HG02588 (cell line): ENCODE data around the gene STK24.
"Not testable (repeated sequence)": the region's sequence is repeated elsewhere in the genome, so short reads cannot be mapped to it uniquely, and the experiment has no call there.

Source experiments
- ATAC-seq: cut with Tn5 transposase; IDR thresholded peaks from one replicate; pipeline ENCODE4 v1.9.1; 2021; ENCODE audit warnings: mild to moderate bottlenecking, moderate library complexity; ENCODE audit not compliant: unreplicated experiment

Gene STK24

DNA sequence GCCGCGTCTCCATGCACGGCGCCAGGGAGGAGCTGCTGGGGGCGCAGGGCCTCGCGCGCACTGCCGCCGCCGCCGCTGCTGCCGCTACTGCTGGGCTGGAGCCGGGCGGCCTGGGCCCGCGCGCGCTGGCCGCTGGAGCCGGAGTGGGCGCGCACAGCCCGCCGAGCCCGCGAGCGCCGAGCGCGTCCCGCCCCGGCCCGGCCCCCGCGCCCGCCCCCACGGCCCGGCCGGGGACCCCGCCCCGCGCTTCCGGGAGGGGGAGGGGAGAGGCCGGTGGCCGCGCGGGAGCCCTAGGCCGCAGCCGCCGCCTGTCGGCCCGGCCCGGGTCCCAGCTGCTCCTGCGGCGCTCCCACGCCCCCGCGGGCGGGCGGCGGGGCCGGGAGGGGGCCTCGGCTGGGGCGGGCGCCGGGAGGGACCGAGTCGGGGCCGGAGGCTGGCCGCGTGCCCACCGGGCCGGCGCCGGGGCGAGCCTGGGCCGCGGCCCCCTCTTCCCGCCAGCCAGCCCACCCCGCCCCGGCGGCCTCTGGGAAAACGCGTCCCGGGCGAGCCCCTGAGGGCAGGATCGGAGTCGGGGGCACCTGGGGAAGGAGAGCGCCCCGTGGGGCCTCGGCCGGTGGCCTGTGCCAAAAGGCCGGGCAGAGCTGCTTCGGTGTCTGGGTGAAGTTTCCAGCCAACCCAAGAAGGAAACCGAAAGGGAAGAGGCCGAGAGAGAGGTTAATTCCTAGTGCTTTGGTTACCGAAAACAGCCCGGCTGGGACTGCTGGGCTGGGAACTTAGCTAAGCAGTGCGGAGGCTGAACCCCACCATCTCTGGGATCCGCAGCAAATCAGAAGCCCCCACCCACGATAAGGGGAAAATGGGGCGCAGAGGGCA is at the start of gene STK24:
STK24 (minus strand) TSS at position 145 of the 873 bp plus-strand sequence. CDS start 321 bp downstream, outside the sequence.
- peak; percentile 62 for ATAC-seq

DNA sequence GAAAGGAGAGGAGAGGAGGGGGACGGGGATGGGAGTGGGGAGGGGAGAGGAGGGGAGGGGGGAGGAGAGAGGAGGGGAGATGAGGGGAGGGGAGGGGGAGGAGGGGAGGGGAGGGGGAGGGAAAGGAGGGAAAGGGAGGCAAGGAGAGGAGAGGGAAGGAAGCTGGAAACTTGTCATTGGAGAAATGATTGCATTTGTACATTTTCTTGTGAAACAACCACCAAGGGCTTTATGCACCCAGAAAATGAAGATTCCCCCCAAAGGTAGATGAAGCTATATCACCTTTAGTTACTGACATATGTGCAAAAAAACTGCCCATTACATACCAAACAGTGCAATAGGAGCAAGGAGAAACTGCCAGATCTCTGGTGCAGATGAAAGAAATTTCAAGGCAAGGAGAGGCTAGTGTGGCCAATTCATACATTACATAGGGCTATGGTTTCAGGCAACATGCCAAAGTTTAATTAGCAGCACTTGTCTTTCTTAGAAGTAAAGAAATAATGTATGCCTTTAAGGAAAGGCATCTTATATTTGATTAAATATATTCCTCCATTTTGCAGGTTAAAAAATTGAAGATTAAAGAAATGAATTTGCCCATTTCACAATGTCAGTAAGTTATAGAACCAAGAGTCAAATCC is 49.5 kb upstream of the STK24 start:
- no peak for ATAC-seq

DNA sequence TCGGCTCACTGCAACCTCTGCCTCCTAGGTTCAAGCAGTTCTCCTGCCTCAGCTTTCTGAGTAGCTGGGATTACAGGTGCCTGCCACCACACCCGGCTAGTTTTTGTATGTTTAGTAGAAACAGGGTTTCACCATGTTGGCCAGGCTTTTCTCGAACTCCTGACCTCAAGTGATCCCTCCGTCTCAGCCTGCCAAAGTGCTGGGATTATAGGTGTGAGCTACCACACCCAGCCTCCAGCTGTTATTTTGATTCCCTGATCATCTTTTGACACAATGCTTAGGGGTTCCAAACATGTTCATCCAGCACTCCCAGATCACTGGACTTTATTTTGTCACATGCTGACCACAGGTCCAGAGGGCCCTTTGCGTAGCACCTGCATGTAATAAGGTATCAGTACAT is 47.7 kb upstream of the STK24 start:
- not testable (repeated sequence) for ATAC-seq

DNA sequence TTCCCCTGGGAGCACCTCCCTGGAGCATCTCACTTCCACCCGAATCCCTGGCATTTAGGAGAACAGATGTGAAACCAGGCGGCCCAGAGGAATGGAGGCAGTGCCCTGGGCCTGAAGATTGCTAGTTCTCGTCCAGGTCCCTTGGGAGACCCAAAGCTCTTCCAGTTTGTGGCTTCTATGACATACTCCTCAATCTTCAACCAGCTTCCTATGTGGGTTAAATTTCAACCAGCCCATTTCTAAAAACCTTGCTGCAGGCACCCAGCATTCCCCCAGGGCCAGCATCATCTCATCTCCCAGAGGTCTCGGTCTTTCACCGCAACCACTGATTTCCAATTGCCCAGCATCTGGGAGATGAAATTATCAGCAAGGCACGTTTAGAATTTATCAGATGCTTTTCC is 46.0 kb upstream of the STK24 start:
- ATAC-seq, result no peak

DNA sequence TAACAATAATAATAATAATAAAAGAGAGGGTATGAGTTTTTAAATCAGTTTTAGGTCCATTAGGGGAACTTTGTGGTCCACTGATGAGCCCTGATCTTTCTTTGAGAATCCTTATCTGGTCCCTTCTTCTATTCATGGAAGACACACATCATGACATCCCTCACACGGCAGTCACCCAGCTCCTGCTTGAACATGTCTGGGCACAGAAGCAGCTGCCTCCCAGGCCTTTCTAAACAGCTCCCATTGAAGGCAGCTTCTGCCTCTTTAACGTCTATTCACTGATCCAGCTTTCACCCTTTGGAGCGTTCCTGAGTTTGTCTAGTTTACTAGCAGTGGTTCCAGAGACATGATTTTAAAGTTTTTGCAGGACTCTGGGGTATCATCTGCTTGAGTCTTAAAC is 42.6 kb upstream of the STK24 start:
- ATAC-seq, result no peak

DNA sequence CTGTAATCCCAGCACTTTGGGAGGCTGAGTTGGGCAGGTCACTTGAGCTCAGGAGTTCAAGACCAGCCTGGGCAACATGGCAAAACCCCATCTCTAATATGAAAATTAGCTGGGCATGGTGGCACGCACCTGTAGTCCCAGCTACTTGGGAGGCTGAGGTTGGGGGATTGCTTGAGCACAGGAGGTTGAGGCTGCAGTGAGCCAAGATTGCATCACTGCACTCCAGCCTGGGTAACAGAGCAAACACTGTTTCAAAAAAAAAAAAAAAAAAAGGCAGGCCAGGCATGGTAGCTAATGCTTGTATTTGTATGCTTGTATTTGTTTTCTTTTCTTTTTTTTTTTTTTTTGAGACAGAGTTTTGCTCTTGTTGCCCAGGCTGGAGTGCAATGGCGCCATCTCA is 38.7 kb upstream of the STK24 start:
- ATAC-seq, result not testable (repeated sequence)

DNA sequence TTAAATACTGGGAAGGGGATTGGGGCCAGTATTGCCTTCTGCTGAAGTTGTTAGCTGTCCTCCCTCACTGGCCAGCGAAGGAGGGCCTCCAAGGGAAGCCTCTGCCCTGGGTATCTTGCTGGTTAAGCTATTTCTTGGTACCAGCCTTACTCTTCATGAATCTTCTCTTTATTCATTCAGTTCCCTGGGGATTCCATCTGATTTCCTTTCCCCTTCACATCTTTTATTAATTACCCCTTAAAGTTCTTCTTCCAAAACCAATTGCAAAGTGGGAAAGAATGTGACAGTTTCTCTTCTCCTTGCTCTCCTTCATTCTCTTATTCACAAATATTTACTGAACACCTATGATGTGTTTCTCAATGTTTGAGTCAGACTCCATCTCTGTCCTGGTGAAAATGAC is 36.7 kb upstream of the STK24 start:
- no peak for ATAC-seq

DNA sequence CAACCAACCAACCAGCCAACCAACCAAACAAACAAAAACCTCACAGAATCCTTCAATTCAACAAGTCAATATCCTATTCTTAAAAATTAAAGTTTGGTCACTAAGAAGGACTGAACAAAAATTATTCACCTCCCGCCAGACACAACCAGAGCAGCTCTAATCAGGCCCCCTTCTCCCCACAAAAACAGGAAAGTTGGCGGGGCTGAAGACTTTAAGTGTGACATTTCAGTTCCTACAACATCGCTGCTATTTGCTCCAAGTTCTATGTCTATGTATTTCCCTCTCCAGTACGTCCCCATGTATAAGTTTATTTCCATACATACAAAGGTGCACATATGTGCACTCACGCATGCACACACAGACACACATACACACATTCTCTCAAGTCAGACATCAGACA is 32.8 kb upstream of the STK24 start:
- no peak for ATAC-seq

DNA sequence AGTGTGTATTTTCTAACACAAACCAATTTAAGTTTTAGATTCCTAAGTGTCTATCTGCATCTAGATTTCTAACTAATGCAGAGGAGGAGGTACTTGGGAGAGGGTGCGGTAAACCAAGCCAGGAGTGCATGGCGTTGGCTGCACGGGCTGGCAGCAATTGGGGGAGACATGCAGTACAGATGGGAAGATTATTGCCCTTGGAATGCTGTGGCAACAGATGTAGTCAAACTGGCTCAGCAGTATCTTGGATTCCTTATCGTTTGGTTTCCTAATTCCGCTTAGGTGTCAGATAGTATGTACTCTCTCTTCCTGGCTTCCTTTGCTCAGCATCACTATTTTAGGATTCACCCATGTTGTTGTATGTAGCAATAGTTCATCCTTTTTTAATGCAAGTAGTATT is 29.4 kb upstream of the STK24 start:
- no peak for ATAC-seq

DNA sequence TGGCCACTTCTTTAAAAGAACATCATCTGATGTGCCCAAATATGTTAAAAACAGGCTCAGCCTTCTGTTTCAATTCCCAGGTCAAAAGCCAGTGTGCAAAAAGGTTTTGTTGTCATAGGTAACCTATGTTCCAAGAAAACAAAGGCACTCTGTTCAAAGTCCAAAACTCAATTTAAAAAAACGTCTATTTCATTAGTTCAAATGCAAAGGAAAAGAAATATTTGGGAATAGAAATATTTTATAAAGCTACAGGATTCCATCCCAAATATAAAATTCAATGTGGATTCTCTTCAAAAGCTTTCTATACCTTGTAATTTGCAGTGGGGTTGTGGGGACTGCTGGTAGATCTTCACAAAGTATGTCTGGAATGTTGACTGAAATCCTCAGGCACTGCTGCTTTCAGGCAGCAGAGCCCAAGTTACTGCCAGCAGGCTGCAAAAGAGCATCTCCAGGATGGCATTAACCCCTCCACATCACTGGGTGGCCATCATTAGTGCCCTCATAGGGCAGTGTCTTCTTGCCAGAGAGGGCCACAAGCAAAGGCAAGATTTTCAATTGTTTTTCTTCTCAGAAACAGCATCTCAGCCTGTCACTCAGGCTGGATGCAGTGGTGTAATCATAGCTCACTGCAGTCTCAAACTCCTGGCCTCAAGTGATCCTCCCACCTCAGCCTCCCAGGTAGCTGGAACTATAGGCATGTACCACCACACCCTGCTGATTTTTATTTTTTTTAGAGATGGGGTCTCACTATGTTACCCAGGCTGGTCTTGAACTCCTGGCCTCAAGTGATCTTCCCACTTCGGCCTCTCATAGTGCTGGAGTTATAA is 22.8 kb upstream of the STK24 start:
- no peak for ATAC-seq

DNA sequence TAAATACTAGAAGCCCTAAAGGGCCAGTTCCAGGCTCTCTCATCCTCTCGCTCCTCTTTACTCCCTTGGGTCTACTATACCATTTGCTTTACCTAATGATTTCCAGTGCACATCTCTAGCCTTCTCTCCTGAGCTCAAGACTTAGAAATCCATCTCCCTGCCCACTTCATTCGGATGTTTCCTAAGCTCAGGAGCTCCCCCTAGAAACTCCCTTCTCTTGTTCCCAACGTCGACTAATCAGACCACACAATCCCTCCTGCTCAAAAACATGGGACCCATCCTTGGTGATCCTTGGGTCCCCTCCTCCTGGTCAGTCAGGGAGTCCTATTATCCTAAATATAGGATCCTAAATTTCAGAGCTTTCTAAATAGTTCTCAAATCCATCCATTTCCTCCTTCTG is 21.1 kb upstream of the STK24 start:
- ATAC-seq, result no peak

DNA sequence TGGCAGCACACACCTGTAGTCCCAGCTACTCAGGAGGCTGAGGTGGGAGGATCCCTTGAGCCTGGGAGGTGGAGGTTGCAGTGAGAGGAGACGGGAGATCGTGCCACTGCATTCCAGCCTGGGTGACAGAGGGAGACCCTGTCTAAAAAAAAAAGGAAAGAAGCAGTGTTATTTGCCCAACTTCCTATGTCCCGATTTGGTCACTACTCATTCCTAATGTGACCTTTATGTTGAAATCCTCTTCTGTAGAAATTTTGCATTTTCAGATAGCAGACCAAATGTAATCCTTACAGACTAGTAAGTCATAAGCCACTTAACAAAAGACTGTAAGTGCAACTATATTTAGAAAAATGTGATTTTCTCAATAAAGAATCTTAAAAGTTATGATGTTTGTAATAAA is 18.2 kb upstream of the STK24 start:
- no peak for ATAC-seq

DNA sequence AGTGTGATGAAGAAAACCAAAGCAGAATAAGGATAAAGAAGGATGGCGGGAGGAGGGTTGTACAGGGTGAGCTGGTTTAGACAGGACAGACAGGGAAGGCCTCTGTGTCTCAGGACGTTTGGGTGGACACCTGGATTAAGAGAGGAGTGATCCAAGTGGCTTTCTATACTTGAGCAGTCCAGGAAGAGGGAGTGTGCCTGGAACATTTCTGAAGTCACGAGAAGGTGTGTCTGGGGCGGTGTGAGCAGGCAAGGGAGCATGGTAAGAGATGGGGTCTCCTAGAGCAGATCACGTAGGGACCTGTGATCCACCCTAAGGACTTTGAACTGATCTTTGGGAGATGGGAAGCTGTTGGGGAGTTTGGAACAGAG is 15.4 kb upstream of the STK24 start:
- no peak for ATAC-seq

DNA sequence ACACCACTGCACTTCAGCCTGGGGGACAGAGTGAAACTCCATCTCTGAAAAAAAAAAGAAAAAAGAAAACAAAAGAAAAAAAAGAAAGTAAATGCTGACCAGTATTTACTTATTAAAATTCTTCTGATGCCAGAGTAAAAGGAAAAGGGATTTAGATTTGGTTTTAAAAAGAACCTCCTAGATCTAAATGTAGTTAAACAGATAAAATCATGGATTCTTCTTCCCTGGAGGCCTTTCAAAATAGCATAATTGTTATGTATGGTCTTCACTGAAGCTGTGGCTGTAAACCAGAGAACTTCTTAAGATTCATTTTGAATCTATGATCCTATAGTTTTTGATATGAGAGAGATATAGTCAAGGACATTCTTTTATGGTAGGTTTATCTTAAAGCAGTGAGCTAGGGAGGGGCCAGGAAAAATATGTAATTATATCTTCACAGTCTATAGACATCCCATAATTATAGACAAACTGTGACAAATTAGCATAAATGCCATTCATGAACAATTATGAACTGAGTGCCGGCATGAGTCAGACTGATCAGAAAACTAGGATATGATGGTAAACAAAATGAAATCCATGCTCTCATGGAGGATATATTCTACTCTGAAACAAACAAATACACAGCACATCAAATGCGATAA is 14.9 kb upstream of the STK24 start:
- no peak for ATAC-seq

DNA sequence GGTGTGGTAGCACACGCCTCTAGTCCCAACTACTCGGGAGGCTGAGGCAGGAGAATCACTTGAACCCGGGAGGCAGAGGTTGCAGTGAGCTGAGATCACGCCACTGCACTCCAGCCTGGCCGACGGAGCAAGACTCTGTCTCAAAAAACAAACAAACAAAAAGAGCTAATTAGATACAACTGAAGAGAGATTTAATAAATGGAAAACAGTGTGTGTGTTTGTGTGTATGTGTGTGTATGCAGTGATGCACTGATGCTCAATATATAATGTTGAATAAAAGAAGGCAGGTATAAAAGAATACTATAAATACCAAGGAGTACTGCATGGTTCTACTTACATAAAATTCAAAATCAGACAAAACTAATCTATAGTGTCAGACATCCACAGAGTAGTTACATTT is 13.6 kb upstream of the STK24 start:
- not testable (repeated sequence) for ATAC-seq

DNA sequence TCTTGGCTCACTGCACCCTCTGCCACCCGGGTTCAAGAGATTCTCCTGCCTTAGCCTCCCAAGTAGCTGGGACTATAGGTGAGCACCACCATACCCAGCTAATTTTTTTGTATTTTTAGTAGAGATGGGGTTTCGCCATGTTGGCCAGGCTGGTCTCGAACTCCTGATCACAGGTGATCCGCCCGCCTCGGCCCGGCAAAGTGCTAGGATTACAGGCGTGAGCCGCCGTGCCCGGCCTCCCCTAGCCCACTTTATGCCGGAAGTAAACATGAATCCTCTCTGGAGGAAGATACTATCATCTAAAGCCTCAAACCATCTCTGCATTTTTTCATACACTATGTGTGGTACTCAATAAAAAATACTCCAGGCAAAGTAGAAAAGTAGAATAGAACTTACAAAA is 12.6 kb upstream of the STK24 start:
- ATAC-seq, result not testable (repeated sequence)

DNA sequence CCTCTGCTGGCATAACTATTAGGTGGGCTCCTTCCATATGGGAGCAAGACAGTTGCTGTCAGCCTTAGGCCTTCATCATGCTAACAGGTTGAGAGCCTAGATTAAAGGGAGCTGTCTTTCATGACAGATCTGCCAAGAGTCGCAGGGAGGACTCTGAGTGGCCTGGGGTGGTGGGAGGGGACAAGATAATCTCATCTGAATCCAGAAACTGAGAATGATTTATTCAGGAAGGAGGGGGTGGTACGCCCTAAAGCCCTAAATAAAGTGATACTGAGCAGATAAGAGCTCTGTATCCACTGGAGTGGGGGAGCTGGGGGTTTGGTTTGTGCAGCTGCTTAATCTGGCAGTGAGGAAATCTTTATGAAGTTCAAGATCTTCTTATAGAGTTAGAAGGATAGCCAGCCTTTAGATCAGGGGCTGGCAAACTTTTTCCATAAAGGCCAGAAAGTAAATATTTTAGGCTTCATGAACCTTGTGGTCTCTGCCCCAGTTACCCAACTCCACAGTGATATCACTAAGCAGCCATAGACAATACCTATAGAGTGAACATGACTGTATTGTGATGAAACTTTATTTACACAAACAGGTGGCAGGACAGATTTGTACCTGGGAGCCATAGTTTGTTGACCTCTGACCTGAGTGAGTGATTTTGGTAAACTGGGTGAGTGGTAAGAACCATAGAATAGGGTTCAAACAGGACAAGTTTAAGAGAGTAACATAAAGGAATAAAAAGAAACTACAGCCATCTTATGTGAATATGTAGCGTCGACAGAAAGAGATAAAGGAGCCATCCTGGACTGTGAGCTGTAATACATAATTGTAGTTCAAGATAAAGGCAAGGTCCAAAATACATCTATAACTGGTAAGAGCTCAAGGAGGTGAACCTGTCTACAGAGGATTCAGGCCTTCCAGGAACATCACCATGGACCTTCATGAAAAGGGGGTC is 9.8 kb upstream of the STK24 start:
- ATAC-seq, result no peak

DNA sequence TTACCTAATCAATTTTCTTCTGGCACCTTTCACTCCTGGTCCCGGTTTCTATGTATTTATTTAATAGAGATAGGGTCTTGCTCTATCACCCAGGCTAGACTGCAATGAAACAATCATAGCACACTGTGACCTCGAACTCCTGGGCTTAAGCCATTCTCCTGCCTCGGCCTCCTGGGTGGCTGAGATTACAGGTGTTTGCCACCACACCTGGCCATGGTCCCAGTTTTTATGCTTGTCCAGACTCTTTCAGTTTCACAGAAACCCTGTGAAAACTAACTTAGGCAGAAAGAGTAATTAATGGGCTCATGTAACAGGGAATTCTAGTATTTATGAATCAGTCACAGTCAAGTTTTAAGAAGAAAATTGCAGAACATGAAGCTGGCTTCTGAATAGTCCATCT is 9.0 kb upstream of the STK24 start:
- ATAC-seq, result no peak

DNA sequence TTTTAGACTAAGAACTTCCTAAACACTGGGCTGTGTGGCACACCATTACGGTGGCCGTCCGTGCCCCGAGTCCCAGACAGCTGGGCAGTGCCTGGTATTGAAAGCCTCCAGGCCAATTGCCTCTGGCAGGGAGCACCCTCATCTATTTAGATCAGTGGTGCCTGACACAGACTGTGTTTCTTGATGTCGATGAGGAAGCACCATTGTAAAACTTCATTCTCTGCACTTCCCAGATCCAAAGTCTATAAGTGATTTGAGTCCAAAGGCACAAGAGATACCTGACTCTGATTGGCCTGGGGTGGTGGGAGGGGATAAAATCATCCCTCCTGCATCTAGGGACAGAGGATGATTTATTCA is 8.5 kb upstream of the STK24 start:
- ATAC-seq, result no peak
